ENCODE measurements around the gene TTL.
"Not testable (repeated sequence)": the region's sequence is repeated elsewhere in the genome, so short reads cannot be mapped to it uniquely, and the experiment has no call there.

The TTL gene

DNA sequence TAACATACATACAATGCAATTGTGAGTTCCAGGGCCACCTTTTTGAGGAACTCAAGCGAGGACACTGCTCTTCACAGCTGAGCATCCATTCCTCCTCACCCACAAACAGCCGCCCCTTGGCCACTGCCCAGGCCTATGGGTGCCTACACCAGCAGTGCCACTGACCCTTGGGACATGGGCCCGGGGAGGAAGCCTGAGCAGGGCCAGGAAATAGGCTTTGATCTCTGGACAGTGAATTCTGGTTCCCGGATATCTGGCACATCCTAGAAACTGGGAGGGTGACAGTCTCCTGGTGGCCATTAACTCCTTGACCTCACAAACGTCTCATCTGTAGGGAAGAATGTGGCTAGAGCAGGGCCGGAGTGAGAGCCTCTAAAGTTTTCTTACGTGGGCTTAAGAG is 5.5 kb upstream of the TTL start:
- DNase-seq = no peak

- DNase-seq = no peak
Measured at GRCh38 chr2:112480530-112481049, 1.4 kb upstream of the TTL start.

- DNase-seq = peak; percentile 79
Measured at GRCh38 chr2:112481050-112481527, 867 bp upstream of the TTL start.

DNA sequence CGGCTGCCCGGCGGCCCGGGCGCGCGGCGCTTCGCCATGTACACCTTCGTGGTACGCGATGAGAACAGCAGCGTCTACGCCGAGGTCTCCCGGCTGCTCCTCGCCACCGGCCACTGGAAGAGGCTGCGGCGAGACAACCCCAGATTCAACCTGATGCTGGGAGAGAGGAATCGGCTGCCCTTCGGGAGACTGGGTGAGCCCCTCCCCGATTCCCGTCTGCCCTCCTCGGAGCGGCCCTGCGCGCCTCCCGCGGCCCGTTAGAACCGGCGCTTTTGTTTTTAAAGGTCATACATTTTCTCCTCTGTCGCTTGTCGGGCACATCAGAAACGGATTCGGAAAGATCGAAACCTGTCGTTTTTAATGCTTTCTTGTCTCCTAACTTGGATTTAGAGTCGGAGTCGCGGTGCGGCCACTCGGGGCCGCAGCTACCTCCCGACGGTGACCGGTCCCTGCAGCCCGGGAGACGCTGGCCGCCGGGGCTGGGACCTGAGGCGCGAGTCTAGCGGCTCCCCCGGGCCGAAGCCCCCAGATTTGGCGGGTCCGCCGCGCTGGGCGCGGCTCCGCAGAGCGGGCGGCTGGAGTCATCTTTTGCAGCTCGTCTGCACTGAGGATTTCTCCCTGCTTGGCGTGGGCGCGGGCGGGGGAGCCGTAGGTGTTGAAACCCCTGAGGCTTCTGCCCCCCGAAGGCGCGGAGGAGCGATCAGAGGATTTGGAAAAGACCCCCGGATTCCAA is 519 bp downstream of the TTL start:
- DNase-seq = no peak

- peak; percentile 26 for DNase-seq
Measured at GRCh38 chr2:112483042-112483473, 1.1 kb downstream of the TTL start.

DNA sequence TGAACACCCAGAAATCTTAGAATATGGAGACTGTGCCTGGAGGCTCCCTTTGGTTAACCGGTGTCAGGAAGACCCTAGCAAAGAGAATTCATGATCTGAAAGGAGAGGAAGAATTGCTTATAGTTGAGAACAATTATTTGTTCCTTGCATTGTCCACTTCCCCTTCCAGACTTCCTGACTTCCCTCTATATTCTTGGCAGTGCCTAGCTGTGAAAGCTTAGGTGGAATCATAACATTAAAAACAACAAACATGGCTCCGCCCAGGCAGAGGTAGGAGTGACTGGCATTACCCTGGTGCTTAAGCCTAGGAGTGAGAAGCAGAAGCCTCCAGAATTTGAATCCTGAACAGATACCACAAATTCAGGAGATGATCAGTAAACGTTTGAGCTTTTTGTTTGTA is 1.9 kb downstream of the TTL start:
- DNase-seq = no peak

DNA sequence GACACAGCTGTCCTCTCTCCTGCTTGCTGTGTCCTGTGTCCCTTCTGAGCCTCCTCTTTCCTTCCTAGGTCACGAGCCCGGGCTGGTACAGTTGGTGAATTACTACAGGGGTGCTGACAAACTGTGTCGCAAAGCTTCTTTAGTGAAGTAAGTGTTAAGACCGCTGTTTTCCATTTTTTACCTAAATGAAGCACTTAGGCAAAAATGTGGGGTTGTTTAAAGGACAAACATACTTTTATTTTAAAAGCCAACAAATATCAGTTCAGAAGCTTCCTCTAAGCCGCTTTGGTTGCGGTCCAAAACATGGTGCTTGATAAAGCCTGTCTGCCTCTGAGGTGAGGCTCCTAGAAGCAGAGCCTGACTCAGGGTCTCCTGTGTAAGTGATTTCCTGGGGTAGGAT is 3.9 kb downstream of the TTL start:
- DNase-seq = no peak

GRCh38 chr2:112486895-112487294 is 4.9 kb downstream of the TTL start:
- no peak for DNase-seq

- no peak for DNase-seq
Measured at GRCh38 chr2:112487444-112487961, 5.5 kb downstream of the TTL start.

DNA sequence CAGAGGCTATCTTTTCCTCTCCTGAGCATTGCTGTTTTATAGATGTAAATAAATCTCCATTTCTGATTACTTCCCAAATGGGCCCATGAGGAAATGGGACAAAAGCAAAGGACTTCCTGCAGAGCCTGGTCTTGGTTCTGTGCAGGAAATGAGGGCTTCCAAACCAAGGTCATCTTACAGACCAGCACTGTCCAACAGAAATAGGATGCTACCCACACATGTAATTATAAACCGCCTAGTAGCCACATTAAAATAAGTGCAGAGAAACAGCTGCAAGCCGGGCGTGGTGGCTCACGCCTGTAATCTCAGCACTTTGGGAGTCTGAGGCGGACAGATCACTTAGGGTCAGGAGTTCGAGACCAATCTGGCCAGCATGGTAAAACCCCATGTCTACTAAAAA is 6.2 kb downstream of the TTL start:
- no peak for DNase-seq

- DNase-seq = no peak
Measured at GRCh38 chr2:112491946-112492345, 10.0 kb downstream of the TTL start.

GRCh38 chr2:112493048-112493447 is 11.1 kb downstream of the TTL start:
- DNase-seq = no peak

GRCh38 chr2:112493858-112494648 is 12.1 kb downstream of the TTL start:
- no peak for DNase-seq

- DNase-seq = no peak
Measured at GRCh38 chr2:112494828-112495227, 12.9 kb downstream of the TTL start.

GRCh38 chr2:112495878-112496277 is 13.9 kb downstream of the TTL start:
- not testable (repeated sequence) for DNase-seq

DNA sequence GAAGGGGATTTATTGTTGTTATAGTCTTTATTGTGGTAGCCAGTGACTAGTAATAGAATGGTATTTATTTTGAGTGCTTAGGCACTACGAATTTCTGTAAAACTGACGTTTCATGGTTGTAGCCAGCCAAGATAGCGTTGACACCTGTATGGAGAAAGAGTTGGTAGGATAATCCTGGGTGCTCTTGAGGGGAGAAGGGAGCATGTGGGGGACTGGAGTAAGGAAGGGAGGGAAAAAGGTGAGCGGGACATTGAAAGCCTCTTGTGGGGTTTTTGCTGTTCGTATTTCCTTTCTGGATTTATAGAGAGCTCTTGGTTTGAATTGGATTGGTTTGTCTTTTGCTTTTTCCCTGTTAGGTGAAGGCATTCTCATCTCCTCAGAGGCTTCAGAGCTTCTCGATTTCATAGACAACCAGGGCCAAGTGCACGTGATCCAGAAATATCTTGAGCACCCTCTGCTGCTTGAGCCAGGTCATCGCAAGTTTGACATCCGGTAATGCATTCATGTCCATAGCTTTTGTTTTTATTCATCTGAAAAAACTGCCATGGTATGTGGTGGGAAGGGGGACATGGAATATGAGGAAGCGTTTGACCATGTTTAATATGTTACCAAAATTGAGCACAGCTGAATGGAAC is 19.0 kb downstream of the TTL start:
- not testable (repeated sequence) for DNase-seq

GRCh38 chr2:112509239-112509998 is 27.5 kb downstream of the TTL start:
- DNase-seq = not testable (repeated sequence)

GRCh38 chr2:112516801-112517200 is 34.8 kb downstream of the TTL start:
- DNase-seq = no peak

DNA sequence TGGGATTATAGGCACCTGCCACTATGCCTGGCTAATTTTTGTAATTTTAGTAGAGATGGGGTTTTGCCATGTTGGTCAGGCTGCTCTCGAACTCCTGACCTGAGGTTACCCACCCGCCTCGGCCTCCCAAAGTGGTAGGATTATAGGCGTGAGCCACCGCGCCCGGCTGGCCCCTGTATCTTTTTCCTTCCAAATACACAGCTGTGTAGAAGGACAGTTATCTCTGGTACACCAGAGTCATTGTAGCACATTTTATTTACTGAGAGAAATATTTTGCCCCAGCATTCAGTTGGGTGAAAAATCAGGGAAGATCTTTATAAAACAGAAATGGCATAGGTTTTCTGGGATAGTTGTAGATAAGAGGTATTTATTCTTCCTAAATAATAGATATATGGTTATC is 36.9 kb downstream of the TTL start:
- DNase-seq = no peak

DNA sequence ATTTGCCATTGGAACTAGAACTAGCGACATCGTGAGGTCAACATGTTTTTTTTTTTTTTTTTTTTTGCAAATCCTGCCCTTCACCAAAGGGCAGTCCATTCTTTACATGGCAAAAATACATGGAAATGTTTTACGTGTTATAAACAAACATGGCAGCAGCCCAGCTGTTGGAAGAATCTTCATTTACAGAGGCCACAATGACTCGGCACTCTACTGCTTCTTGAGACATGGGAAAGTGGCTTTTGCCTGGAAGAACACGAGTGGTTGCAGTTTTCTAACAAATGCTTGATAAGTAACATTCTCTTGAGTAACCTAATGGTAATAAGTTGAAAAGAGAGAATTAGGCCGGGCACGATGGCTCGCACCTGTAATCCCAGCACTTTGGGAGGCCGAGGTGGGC is 37.5 kb downstream of the TTL start:
- DNase-seq = no peak

DNA sequence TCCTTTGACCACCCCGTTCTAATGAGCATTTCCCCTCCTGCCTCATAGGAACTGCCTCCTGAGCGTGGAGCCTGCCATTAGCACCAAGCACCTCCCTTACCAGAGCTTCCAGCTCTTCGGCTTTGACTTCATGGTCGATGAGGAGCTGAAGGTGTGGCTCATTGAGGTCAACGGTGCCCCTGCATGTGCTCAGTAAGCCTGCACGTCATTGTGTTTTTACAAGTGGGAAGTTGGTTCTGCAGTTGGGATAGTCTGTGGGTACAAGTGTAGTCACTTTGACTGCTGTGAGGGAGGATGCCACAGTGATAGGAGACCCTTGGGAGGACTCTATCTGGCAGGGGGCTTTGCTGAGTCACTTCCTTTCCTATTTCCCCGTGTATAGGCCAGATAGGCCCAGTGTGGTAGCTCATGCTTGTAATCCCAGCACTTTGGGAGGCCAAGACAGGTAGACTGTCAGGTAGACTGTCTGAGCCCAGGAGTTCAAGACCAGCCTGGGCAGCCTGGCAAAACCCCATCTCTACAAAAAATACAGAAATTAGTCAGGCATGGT is 38.4 kb downstream of the TTL start:
- DNase-seq = no peak

DNA sequence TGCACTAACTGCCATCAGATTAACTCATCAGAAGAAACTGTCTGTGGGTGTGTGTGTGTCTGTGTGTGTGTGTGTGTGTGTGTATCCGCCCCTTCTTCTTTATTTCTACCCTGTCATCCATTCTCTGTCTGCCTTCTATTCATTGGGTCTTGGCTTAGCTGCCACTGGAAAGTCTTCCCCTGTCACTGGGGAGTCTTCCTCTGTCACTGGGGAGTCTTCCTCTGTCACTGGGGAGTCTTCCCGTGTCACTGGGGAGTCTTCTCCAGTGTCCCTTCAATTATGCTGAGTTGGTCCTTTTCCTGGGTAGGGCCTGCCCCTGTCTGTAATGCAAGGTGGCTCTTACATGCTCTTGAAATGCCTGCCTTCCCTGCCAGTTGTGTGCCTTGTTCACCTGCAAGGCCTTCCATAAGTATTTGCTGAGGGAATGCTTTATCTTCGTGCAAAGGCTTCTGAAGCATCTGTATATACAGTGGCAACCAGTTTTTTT is 41.4 kb downstream of the TTL start:
- DNase-seq = no peak

Measured in NCI-H2227 treated with DMSO at 0.1 percent for 48 hours (cell line).